H9 (cell line): ENCODE data around the gene ROR1. TPM values are rescaled to one million over a fixed set of nuclear protein-coding genes. Genes with fewer than 3 reads are reported as not detected.

Experiments used
- DNase-seq: peaks from one replicate; pipeline ENCODE4 v3.0.0-alpha.2; 2017
- H2AFZ ChIP-seq: one replicate; pipeline ENCODE4 v1.6.1; 2013; ENCODE audit warnings: mild to moderate bottlenecking, low read length, control low read depth, moderate library complexity
- H2AK5ac ChIP-seq: 2 replicates; pipeline ENCODE4 v1.6.1; 2013; ENCODE audit warnings: low read length, control low read depth, mixed read lengths; ENCODE audit not compliant: insufficient read length
- H2BK120ac ChIP-seq: one replicate; pipeline ENCODE4 v1.6.1; 2013; ENCODE audit warnings: low read depth, mild to moderate bottlenecking, low read length, control low read depth, inconsistent platforms; ENCODE audit not compliant: poor library complexity, severe bottlenecking
- H2BK12ac ChIP-seq: 2 replicates; pipeline ENCODE4 v1.6.1; 2013; ENCODE audit warnings: low read length, control low read depth, mixed read lengths, low read depth; ENCODE audit not compliant: insufficient read length
- H2BK15ac ChIP-seq: 2 replicates; pipeline ENCODE4 v1.6.1; 2013; ENCODE audit warnings: low read depth, low read length, control low read depth
- H2BK20ac ChIP-seq: one replicate; pipeline ENCODE4 v1.6.1; 2013; ENCODE audit warnings: low read depth, mild to moderate bottlenecking, low read length, control low read depth, inconsistent platforms; ENCODE audit not compliant: poor library complexity, severe bottlenecking
- H2BK5ac ChIP-seq: 2 replicates; pipeline ENCODE4 v1.6.1; 2013; ENCODE audit warnings: low read length, control low read depth, mixed read lengths; ENCODE audit not compliant: insufficient read length
- H3K14ac ChIP-seq: 2 replicates; pipeline ENCODE4 v1.6.1; 2013; ENCODE audit warnings: low read length, control low read depth; ENCODE audit not compliant: insufficient read depth
- H3K18ac ChIP-seq: 2 replicates; pipeline ENCODE4 v1.6.1; 2013; ENCODE audit warnings: low read depth, mild to moderate bottlenecking, mixed read lengths, low read length, control low read depth; ENCODE audit not compliant: insufficient read length
- H3K23ac ChIP-seq: 2 replicates; pipeline ENCODE4 v1.6.1; 2013; ENCODE audit warnings: low read length, control low read depth, mixed read lengths, low read depth; ENCODE audit not compliant: insufficient read length
- H3K23me2 ChIP-seq: 2 replicates; pipeline ENCODE4 v1.6.1; 2013; ENCODE audit warnings: low read depth, mild to moderate bottlenecking, mixed read lengths, low read length, control low read depth; ENCODE audit not compliant: insufficient read length, poor library complexity, severe bottlenecking
- H3K27ac ChIP-seq: 2 replicates; pipeline ENCODE4 v1.5.1; 2013; ENCODE audit warnings: low read length, control low read depth, mixed read lengths, low read depth; ENCODE audit not compliant: insufficient read length
- H3K27me3 ChIP-seq: 2 replicates; pipeline ENCODE4 v1.6.1; 2013; ENCODE audit warnings: low read length, control low read depth, inconsistent platforms; ENCODE audit not compliant: insufficient read depth
- H3K4ac ChIP-seq: 2 replicates; pipeline ENCODE4 v1.6.1; 2013; ENCODE audit warnings: low read depth, mild to moderate bottlenecking, control low read depth, inconsistent platforms, low read length, moderate library complexity
- H3K4me1 ChIP-seq: 2 replicates; pipeline ENCODE4 v1.6.1; 2013; ENCODE audit warnings: low read length, control low read depth, inconsistent platforms; ENCODE audit not compliant: insufficient read depth
- H3K4me2 ChIP-seq: 2 replicates; pipeline ENCODE4 v1.6.1; 2013; ENCODE audit warnings: low read length, control low read depth, mixed read lengths; ENCODE audit not compliant: insufficient read length, insufficient read depth
- H3K56ac ChIP-seq: 2 replicates; pipeline ENCODE4 v1.6.1; 2013; ENCODE audit warnings: low read depth, mild to moderate bottlenecking, mixed read lengths, low read length, control low read depth; ENCODE audit not compliant: insufficient read length
- H3K79me1 ChIP-seq: 2 replicates; pipeline ENCODE4 v1.6.1; 2013; ENCODE audit warnings: low read depth, mild to moderate bottlenecking, moderate library complexity, low read length, control low read depth, inconsistent platforms; ENCODE audit not compliant: insufficient read depth, poor library complexity, severe bottlenecking
- H3K79me2 ChIP-seq: 2 replicates; pipeline ENCODE4 v1.6.1; 2013; ENCODE audit warnings: low read length, control low read depth, inconsistent platforms; ENCODE audit not compliant: insufficient read depth
- H3K9ac ChIP-seq: 2 replicates; pipeline ENCODE4 v1.6.1; 2013; ENCODE audit warnings: low read length, control low read depth, mixed read lengths; ENCODE audit not compliant: insufficient read length; ENCODE audit errors: extremely low read depth
- H3K9me3 ChIP-seq: one replicate; pipeline ENCODE4 v1.6.1; 2013; ENCODE audit warnings: low read depth, low read length, inconsistent platforms; ENCODE audit not compliant: control insufficient read depth
- H3T11ph ChIP-seq: one replicate; pipeline ENCODE4 v1.6.1; 2013; ENCODE audit warnings: mild to moderate bottlenecking, low read length, control low read depth, inconsistent platforms
- H4K20me1 ChIP-seq: one replicate; pipeline ENCODE4 v1.6.1; 2013; ENCODE audit not compliant: control insufficient read depth, insufficient read length, insufficient read depth
- H4K5ac ChIP-seq: 2 replicates; pipeline ENCODE4 v1.6.1; 2013; ENCODE audit warnings: low read depth, mild to moderate bottlenecking, mixed read lengths, low read length, control low read depth; ENCODE audit not compliant: insufficient read length
- H4K8ac ChIP-seq: replicated peaks from 2 replicates; pipeline ENCODE4 v1.6.1; 2013; ENCODE audit warnings: low read length, control low read depth, mixed read lengths, low read depth; ENCODE audit not compliant: insufficient read length
- H4K91ac ChIP-seq: 2 replicates; pipeline ENCODE4 v1.6.1; 2013; ENCODE audit warnings: low read depth, mild to moderate bottlenecking, moderate library complexity, mixed read lengths, low read length, control low read depth; ENCODE audit not compliant: insufficient read length
- H3K27ac Mint-ChIP-seq, 3 experiments: 2 replicates in 2 of 3; 3 replicates in 1 of 3; pipeline ENCODE4 v1.8.0; 2020 to 2021; ENCODE audit warnings: mixed read lengths in 3 of 3, mild to moderate bottlenecking in 1 of 3, moderate library complexity in 1 of 3
- H3K27me3 Mint-ChIP-seq: 2 replicates; pipeline ENCODE4 v1.8.0; 2021; ENCODE audit warnings: low read depth, mild to moderate bottlenecking, moderate library complexity, mixed read lengths
- H3K36me3 Mint-ChIP-seq, 3 experiments: 2 replicates in 2 of 3; 3 replicates in 1 of 3; pipeline ENCODE4 v1.8.0; 2020 to 2021; ENCODE audit warnings: low read depth in 3 of 3, mixed read lengths in 3 of 3; ENCODE audit not compliant: insufficient read depth in 1 of 3
- H3K4me1 Mint-ChIP-seq, 2 experiments: 2 replicates each; pipeline ENCODE4 v1.8.0; 2020; ENCODE audit warnings: mixed read lengths in 2 of 2
- H3K4me3 Mint-ChIP-seq, 2 experiments: 2 replicates in 1 of 2; 3 replicates in 1 of 2; pipeline ENCODE4 v1.8.0; 2020 to 2021; ENCODE audit warnings: mild to moderate bottlenecking in 2 of 2, mixed read lengths in 2 of 2, moderate library complexity in 1 of 2
- H3K9me3 Mint-ChIP-seq, 2 experiments: 2 replicates in 1 of 2; 3 replicates in 1 of 2; pipeline ENCODE4 v1.8.0; 2020; ENCODE audit warnings: mild to moderate bottlenecking in 2 of 2, mixed read lengths in 2 of 2, moderate library complexity in 1 of 2
- CTCF ChIP-seq: fragments of 200-600 bp; sonication (generic); conservative IDR thresholded peaks from 3 replicates; pipeline ENCODE4 v1.8.0; 2021; ENCODE audit warnings: antibody characterized with exemption, mild to moderate bottlenecking
- WGBS: extraction: QIAGEN DNeasy Blood & Tissue Kit; methylation state at CpG from one replicate; pipeline ENCODE4 v1.1.7; 2013; ENCODE audit warnings: missing lambda C conversion rate, low lambda C conversion rate, mixed read lengths; ENCODE audit not compliant: insufficient read length; ENCODE audit errors: extremely low coverage; 5-methylcytosine and 5-hydroxymethylcytosine counted together
- total RNA-seq: library from RNA; stranded (reverse); gene quantifications from 2 replicates; pipeline ENCODE4 v1.2.1, GENCODE V29; 2021

ROR1 gene
- total RNA-seq, 1 experiment from 2014 or later: 75.9 TPM

GRCh38 chr1:63819795-63820194 lies 46.0 kb downstream of the ROR1 start:
- no peaks in the 10 kb centered on the region for H4K20me1 ChIP-seq
- no CpG with 5 or more reads among the region's 2 CpGs for WGBS
- H3K4me1 Mint-ChIP-seq: peaks cover 57 to 65% of the 10 kb centered on the region in 2 experiments

More at GRCh38 chr1:63819795-63820194, 46.0 kb downstream of the ROR1 start:
- H3K79me2 ChIP-seq: peaks cover 55% of the 10 kb centered on the region; the same call in 1 of the 2 replicates
- H3K23ac ChIP-seq: no peak overlapping the region
- H3K23me2 ChIP-seq: no peaks in the 10 kb centered on the region
- H4K8ac ChIP-seq: no peak overlapping the region
- H3K9me3 ChIP-seq: no peaks in the 10 kb centered on the region
- Mint-ChIP-seq H3K9me3 (peaks cover 18 to 20% of the 10 kb centered on the region in 2 experiments), H3K27me3 (no peaks in the 10 kb centered on the region), H3K4me3 (no peak overlapping the region), H3K36me3 (peaks cover 18 to 21% (median 19%) of the 10 kb centered on the region in 3 experiments), H3K27ac (no peak overlapping the region)
- no peak overlapping the region for H4K5ac ChIP-seq
- no peak overlapping the region for H3K18ac ChIP-seq
- H2BK120ac ChIP-seq: no peak overlapping the region
- H3K9ac ChIP-seq: no peak overlapping the region
- no peak overlapping the region for H2AFZ ChIP-seq
- no peak overlapping the region for H3K4me2 ChIP-seq
- no peaks in the 10 kb centered on the region for H3K27me3 ChIP-seq
- peaks cover 12% of the 10 kb centered on the region for H3K79me1 ChIP-seq
- TF ChIP-seq CTCF: no peak
- no peak overlapping the region for H3T11ph ChIP-seq
- no peak overlapping the region for H2BK5ac ChIP-seq
- no peak for DNase-seq
- no peak overlapping the region for H2BK20ac ChIP-seq
- H3K27ac ChIP-seq: no peak overlapping the region
- no peak overlapping the region for H3K14ac ChIP-seq
- no peak overlapping the region for H2AK5ac ChIP-seq
- H2BK15ac ChIP-seq: no peak overlapping the region
- H3K56ac ChIP-seq: no peak overlapping the region
- H4K91ac ChIP-seq: no peak overlapping the region
- H3K4me1 ChIP-seq: peaks cover 19% of the 10 kb centered on the region
- no peak overlapping the region for H3K4ac ChIP-seq
- no peak overlapping the region for H2BK12ac ChIP-seq
